HepG2 (cell line): ENCODE measurements around the gene LENEP. TPM values are rescaled to one million over a fixed set of nuclear protein-coding genes. Genes with fewer than 3 reads are reported as not detected.
A peak's percentile ranks its signal among the peaks of the same experiment; 100 is the strongest.
"Not testable (repeated sequence)": the region's sequence is repeated elsewhere in the genome, so short reads cannot be mapped to it uniquely, and the experiment has no call there.

ENCODE experiments used
- ATAC-seq: fragments of 200-7000 bp; cut with Tn5 transposase; 3 replicates; pipeline ENCODE4 v1.9.1; 2020; ENCODE audit warnings: mild to moderate bottlenecking, moderate library complexity
- BruUV-seq: library from RNA; stranded (reverse); fragments of 400-500 nt; replicated peaks from 2 replicates; lab custom pipeline; 2021; lab: Mats Ljungman, UMichigan
- CTCF ChIA-PET: fragments of 300-600 bp; formaldehyde crosslinking; extraction: SDS; loops from one replicate; lab custom pipeline; 2021; ENCODE audit warnings: low total read pairs, inconsistent platforms, low intra/inter-chr PET ratio; lab: Yijun Ruan, JAX
- POLR2A ChIA-PET: fragments of 350-600 bp; sonication (Branson Sonifier 250); formaldehyde crosslinking; loops from one replicate; lab custom pipeline; 2020; ENCODE audit warnings: antibody characterized with exemption, inconsistent platforms; lab: Yijun Ruan, JAX
- DNase-seq: peaks from one replicate; pipeline ENCODE4 v3.0.0-alpha.2; 2015; ENCODE audit warnings: low spot score
- FAIRE-seq: peaks from 3 replicates; lab custom pipeline; 2011; peaks lifted over from hg19 to GRCh38; lab: Jason Lieb, UNC
- H2AFZ ChIP-seq: one replicate; pipeline ENCODE4 v1.6.1; 2011; ENCODE audit warnings: low read length, inconsistent platforms
- H3K27ac ChIP-seq: fragments of 300-600 bp; 3 replicates; pipeline ENCODE4 v1.8.0; 2011; ENCODE audit warnings: mixed run types, mild to moderate bottlenecking, mixed read lengths, low read length, inconsistent platforms; ENCODE audit not compliant: insufficient read depth; ENCODE audit errors: extremely low read length
- H3K27me3 ChIP-seq, 2 experiments: fragments of 200-600 bp in 1 of 2; 2 replicates in 1 of 2; 3 replicates in 1 of 2; pipeline versions ENCODE4 v1.6.0 to v1.8.0; 2011; ENCODE audit warnings: low read length in 2 of 2, mild to moderate bottlenecking in 2 of 2, moderate library complexity in 2 of 2, inconsistent platforms in 1 of 2; ENCODE audit not compliant: insufficient read depth in 2 of 2, control insufficient read depth in 1 of 2
- H3K36me3 ChIP-seq, 2 experiments: fragments of 200-600 bp in 1 of 2; replicated peaks in 1 of 2; 2 replicates in 1 of 2; 3 replicates in 1 of 2; pipeline versions ENCODE4 v1.5.1 to v1.8.0; 2011; ENCODE audit warnings: low read length in 2 of 2, inconsistent platforms in 1 of 2; ENCODE audit not compliant: insufficient read depth in 2 of 2, control insufficient read depth in 1 of 2
- H3K4me1 ChIP-seq: 2 replicates; pipeline ENCODE4 v1.5.1; 2012; ENCODE audit warnings: low read length, inconsistent platforms; ENCODE audit not compliant: insufficient read depth
- H3K4me2 ChIP-seq: 2 replicates; pipeline ENCODE4 v1.6.0; 2011; ENCODE audit warnings: low read depth, low read length, inconsistent platforms
- H3K4me3 ChIP-seq, 3 experiments: fragments of 200-600 bp in 1 of 3; sonication (generic), shearing (Covaris generic) in 1 of 3; replicated peaks in 1 of 3; 2 replicates each; pipeline ENCODE4 v1.5.1; 2011 to 2016; ENCODE audit warnings: low read length in 3 of 3, inconsistent platforms in 2 of 3, low read depth in 2 of 3, mild to moderate bottlenecking in 2 of 3, control low read depth in 1 of 3, mixed read lengths in 1 of 3; ENCODE audit not compliant: insufficient read depth in 1 of 3
- H3K79me2 ChIP-seq: one replicate; pipeline ENCODE4 v1.6.1; 2011; ENCODE audit warnings: low read length, inconsistent platforms; ENCODE audit not compliant: insufficient read depth
- H3K9ac ChIP-seq: 2 replicates; pipeline ENCODE4 v1.6.0; 2011; ENCODE audit warnings: mild to moderate bottlenecking, low read depth, low read length, inconsistent platforms; ENCODE audit not compliant: insufficient read depth
- H3K9me3 ChIP-seq: 2 replicates; pipeline ENCODE4 v1.5.1; 2012; ENCODE audit warnings: mild to moderate bottlenecking, low read length
- H4K20me1 ChIP-seq: 2 replicates; pipeline ENCODE4 v1.6.0; 2011; ENCODE audit warnings: inconsistent platforms, mild to moderate bottlenecking, low read length, moderate library complexity; ENCODE audit not compliant: insufficient read depth
- GATAD2A ChIP-seq: IDR thresholded peaks from 2 replicates; pipeline ENCODE4 v1.6.1; 2016
- SAP130 ChIP-seq: IDR thresholded peaks from 2 replicates; pipeline ENCODE4 v1.6.1; 2016; ENCODE audit warnings: low read depth
- SMC3 ChIP-seq: IDR thresholded peaks from 2 replicates; pipeline ENCODE4 v1.6.1; 2011; ENCODE audit warnings: low read length, improper control_type of control experiment
- STAG1 ChIP-seq: sonication (generic); formaldehyde crosslinking; IDR thresholded peaks from 2 replicates; pipeline ENCODE4 v1.4.0; 2020; ENCODE audit warnings: missing genetic modification reagents
- TEAD3 ChIP-seq: optimal IDR thresholded peaks from 2 replicates; pipeline ENCODE3; 2016; ENCODE audit warnings: borderline replicate concordance
- ZNF652 ChIP-seq: IDR thresholded peaks from 2 replicates; pipeline ENCODE4 v1.6.1; 2016; ENCODE audit warnings: low read depth, borderline replicate concordance
- WGBS: methylation state at CpG from one replicate; pipeline ENCODE4 v1.1.6; 2017; ENCODE audit warnings: low lambda C conversion rate; 5-methylcytosine and 5-hydroxymethylcytosine counted together
- in situ Hi-C: cut with HindIII; loops from 2 replicates; pipeline ENCODE4 v1.10.0; 2017; ENCODE audit warnings: low pct_unique_long_range_greater_than_20kb; ENCODE audit not compliant: extremely low pct_ligation_motif_present
- intact Hi-C: fragments of 100-400 bp; cut with micrococcal nuclease; formaldehyde crosslinking; loops from one replicate; pipeline ENCODE4 v1.10.0; 2022; ENCODE audit not compliant: unreplicated experiment
- polyA plus RNA-seq, 8 experiments: library from polyadenylated mRNA; depleted of rRNA in 3 of 8; stranded (reverse) in 7 of 8; unstranded in 1 of 8; fragments of >200 nt; fragmentation: Illumina TruSeq in 4 of 8; extraction: Trizol in 4 of 8; gene quantifications; 2 replicates each; pipeline versions ENCODE4 v1.2.1 to v1.2.3, GENCODE V29; 2011 to 2016; ENCODE audit warnings: low read depth in 4 of 8, missing spikeins in 1 of 8, mixed read lengths in 1 of 8; ENCODE audit not compliant: insufficient read depth in 1 of 8
- total RNA-seq, 5 experiments: library from RNA; depleted of rRNA; stranded (reverse); fragments of >200 nt; fragmentation: Illumina TruSeq; extraction: Trizol; gene quantifications; 2 replicates each; pipeline ENCODE4 v1.2.3, GENCODE V29; 2016; ENCODE audit warnings: low read depth in 1 of 5
- TF ChIP-seq, protein P1 (sequence below): sonication (generic); formaldehyde crosslinking; IDR thresholded peaks from 2 replicates; pipeline ENCODE4 v1.5.0; 2020; ENCODE audit warnings: mild to moderate bottlenecking, missing genetic modification reagents, moderate library complexity
- TF ChIP-seq, protein P2 (sequence below): sonication (generic); formaldehyde crosslinking; IDR thresholded peaks from 2 replicates; pipeline ENCODE4 v1.4.0; 2020; ENCODE audit warnings: missing genetic modification reagents, mild to moderate bottlenecking, borderline replicate concordance

The LENEP gene
- total and polyA plus RNA-seq, 2 of the 13 experiments (the other 11 are each of a cell fraction or from before 2014, with no cell fraction given) = 0.29 TPM; not detected in 1

DNA sequence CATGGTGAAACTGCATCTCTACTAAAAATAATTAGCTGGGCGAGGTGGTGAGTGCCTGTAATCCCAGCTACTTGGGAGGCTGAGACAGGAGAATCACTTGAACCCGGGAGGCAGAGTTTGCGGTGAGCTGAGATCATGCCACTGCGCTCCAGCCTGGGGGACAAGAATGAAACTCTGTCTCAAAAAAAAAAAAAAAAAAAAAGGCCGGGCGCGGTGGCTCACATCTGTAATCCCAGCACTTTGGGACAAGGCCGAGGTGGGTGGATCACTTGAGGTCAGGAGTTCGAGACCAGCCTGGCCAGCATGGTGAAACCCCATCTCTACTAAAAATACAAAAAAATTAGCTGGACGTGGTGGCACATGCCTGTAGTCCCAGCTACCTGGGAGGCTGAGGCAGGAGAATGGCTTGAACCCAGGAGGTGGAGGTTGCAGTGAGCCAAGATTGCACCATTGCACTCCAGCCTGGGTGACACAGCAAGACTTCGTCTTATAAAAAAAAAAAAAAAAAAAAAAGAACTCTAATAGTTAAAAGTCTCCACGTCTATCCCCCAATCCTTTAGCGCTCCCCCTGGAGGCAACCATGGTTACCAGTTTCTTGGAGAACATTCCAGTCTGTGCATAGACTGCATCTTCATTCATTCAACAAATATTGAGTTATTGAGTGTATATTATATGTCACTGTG lies 2.1 kb downstream of the LENEP start:
- not testable (repeated sequence) for H3K4me3 ChIP-seq, H4K20me1 ChIP-seq, BruUV-seq, H3K4me2 ChIP-seq, H3K79me2 ChIP-seq, ATAC-seq, H3K36me3 ChIP-seq, H3K9me3 ChIP-seq, FAIRE-seq, H3K27me3 ChIP-seq, H3K9ac ChIP-seq, H3K27ac ChIP-seq, H2AFZ ChIP-seq
- in situ Hi-C loops = loop anchor here (5.0 kb wide), 1 partner anchor 33 kb away; the partner anchor contains the start of gene PYGO2
- ChIA-PET CTCF (interaction anchor here (0.6 to 1.3 kb wide), 3 partner anchors 22 to 33 kb away, joined by 3 to 10 read pairs (median 4); partner anchors contain the start of gene PYGO2), POLR2A (interaction anchor here (1.5 to 4.2 kb wide), 3 partner anchors 22 to 34 kb away, joined by 4 to 34 read pairs (median 8); partner anchors contain the start of genes PYGO2 and SHC1)
- DNase-seq = peak; percentile 57
- peaks cover 18% of the 10 kb centered on the region for H3K4me1 ChIP-seq
- WGBS = 63% methylated on average over 13 of the region's 13 CpGs
- intact Hi-C loops = loop anchor here (5.0 kb wide), 1 partner anchor 67 kb away; the partner anchor contains the start of gene EFNA4
- TF ChIP-seq STAG1 (CRISPR knock-in tag) (0 out of 2 replicates have a peak, but pooled peaks have one; percentile 28), TEAD3 (CRISPR knock-in tag) (peak; percentile 28), GATAD2A (CRISPR knock-in tag) (0 out of 2 replicates have a peak, but pooled peaks have one; percentile 14), SMC3 (0 out of 2 replicates have a peak, but pooled peaks have one; percentile 34), SAP130 (CRISPR knock-in tag) (0 out of 2 replicates have a peak, but pooled peaks have one; percentile 15), ZNF652 (CRISPR knock-in tag) (peak; percentile 67; the same call in 1 of the 2 replicates)
- TF ChIP-seq, protein P1, sequence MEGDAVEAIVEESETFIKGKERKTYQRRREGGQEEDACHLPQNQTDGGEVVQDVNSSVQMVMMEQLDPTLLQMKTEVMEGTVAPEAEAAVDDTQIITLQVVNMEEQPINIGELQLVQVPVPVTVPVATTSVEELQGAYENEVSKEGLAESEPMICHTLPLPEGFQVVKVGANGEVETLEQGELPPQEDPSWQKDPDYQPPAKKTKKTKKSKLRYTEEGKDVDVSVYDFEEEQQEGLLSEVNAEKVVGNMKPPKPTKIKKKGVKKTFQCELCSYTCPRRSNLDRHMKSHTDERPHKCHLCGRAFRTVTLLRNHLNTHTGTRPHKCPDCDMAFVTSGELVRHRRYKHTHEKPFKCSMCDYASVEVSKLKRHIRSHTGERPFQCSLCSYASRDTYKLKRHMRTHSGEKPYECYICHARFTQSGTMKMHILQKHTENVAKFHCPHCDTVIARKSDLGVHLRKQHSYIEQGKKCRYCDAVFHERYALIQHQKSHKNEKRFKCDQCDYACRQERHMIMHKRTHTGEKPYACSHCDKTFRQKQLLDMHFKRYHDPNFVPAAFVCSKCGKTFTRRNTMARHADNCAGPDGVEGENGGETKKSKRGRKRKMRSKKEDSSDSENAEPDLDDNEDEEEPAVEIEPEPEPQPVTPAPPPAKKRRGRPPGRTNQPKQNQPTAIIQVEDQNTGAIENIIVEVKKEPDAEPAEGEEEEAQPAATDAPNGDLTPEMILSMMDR (CRISPR knock-in tag) = peak; percentile 49
- TF ChIP-seq, protein P2, sequence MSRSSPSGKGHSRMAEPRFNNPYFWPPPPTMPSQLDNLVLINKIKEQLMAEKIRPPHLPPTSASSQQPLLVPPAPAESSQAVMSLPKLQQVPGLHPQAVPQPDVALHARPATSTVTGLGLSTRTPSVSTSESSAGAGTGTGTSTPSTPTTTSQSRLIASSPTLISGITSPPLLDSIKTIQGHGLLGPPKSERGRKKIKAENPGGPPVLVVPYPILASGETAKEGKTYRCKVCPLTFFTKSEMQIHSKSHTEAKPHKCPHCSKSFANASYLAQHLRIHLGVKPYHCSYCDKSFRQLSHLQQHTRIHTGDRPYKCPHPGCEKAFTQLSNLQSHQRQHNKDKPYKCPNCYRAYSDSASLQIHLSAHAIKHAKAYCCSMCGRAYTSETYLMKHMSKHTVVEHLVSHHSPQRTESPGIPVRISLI (CRISPR knock-in tag) = peak; percentile 52; the same call in 1 of the 2 replicates
- TF ChIP-seq, all 625 proteins: peak for 8; not testable (repeated sequence) for 617
